A673 (cell line): ENCODE measurements around the gene PACSIN2. TPM values are rescaled to one million over a fixed set of nuclear protein-coding genes. Genes with fewer than 3 reads are reported as not detected.

ENCODE experiments used
- BruUV-seq: library from RNA; stranded (reverse); fragments of 400-500 nt; replicated peaks from 2 replicates; lab custom pipeline; 2021; lab: Mats Ljungman, UMichigan
- CTCF ChIA-PET: fragments of 300-600 bp; sonication (Branson Sonifier 250); formaldehyde crosslinking; loops from one replicate; lab custom pipeline; 2022; ENCODE audit warnings: antibody characterized with exemption; lab: Charles Lee
- POLR2A ChIA-PET: fragments of 300-600 bp; sonication (Branson Sonifier 250); formaldehyde crosslinking; loops from one replicate; lab custom pipeline; 2022; ENCODE audit warnings: antibody characterized with exemption; ENCODE audit not compliant: low non-redundant PET; lab: Charles Lee
- DNase-seq: peaks from one replicate; pipeline ENCODE4 v3.0.0-alpha.2; 2015; ENCODE audit warnings: low spot score
- H3K27ac ChIP-seq: fragments of 200-600 bp; sonication (generic); 2 replicates; pipeline ENCODE4 v1.5.1; 2016; ENCODE audit warnings: mixed run types, low read depth, mild to moderate bottlenecking, mixed read lengths, antibody characterized with exemption, low read length; ENCODE audit not compliant: poor library complexity, severe bottlenecking
- H3K27me3 ChIP-seq: fragments of 200-600 bp; sonication (generic); replicated peaks from 2 replicates; pipeline ENCODE4 v1.6.1; 2017; ENCODE audit warnings: mixed run types, low read depth, mild to moderate bottlenecking, mixed read lengths, antibody characterized with exemption, low read length; ENCODE audit not compliant: insufficient read depth, poor library complexity
- H3K36me3 ChIP-seq: fragments of 200-600 bp; sonication (generic); 2 replicates; pipeline ENCODE4 v1.6.1; 2016; ENCODE audit warnings: mixed run types, mild to moderate bottlenecking, mixed read lengths, antibody characterized with exemption, low read length; ENCODE audit not compliant: insufficient read depth, poor library complexity, severe bottlenecking
- H3K4me1 ChIP-seq: fragments of 200-600 bp; sonication (generic); 2 replicates; pipeline ENCODE4 v1.6.1; 2017; ENCODE audit warnings: mixed run types, mild to moderate bottlenecking, mixed read lengths, antibody characterized with exemption, low read length; ENCODE audit not compliant: insufficient read depth, poor library complexity, severe bottlenecking
- H3K4me3 ChIP-seq: fragments of 200-600 bp; sonication (generic); 2 replicates; pipeline ENCODE4 v1.5.1; 2016; ENCODE audit warnings: low read depth, mixed run types, mild to moderate bottlenecking, mixed read lengths, low read length; ENCODE audit not compliant: poor library complexity, severe bottlenecking
- H3K9me3 ChIP-seq: fragments of 200-600 bp; sonication (generic); 2 replicates; pipeline ENCODE4 v1.6.1; 2016; ENCODE audit warnings: mixed run types, low read depth, mild to moderate bottlenecking, mixed read lengths, antibody characterized with exemption, low read length; ENCODE audit not compliant: poor library complexity, severe bottlenecking
- CTCF ChIP-seq: fragments of 300-800, 200-600 bp; sonication (generic); conservative IDR thresholded peaks from 2 replicates; pipeline ENCODE4 v1.5.1; 2017; ENCODE audit warnings: low read depth, mild to moderate bottlenecking, antibody characterized with exemption, low read length, moderate library complexity, mixed read lengths
- EZH2 ChIP-seq: fragments of 200-600 bp; sonication (generic); IDR thresholded peaks from 2 replicates; pipeline ENCODE4 v1.6.1; 2017; ENCODE audit warnings: borderline replicate concordance, low read depth, mild to moderate bottlenecking, mixed read lengths, antibody characterized with exemption, low read length; ENCODE audit not compliant: poor library complexity, severe bottlenecking
- intact Hi-C: fragments of 100-400 bp; cut with micrococcal nuclease; formaldehyde crosslinking; loops from one replicate; pipeline ENCODE4 v1.10.0; 2022; ENCODE audit not compliant: unreplicated experiment
- total RNA-seq: library from RNA; stranded (reverse); gene quantifications from 2 replicates; pipeline ENCODE4 v1.2.3, GENCODE V29; 2021

The PACSIN2 gene
- total RNA-seq, 1 experiment from 2014 or later = 51.8 TPM

GRCh38 chr22:43044290-43044712, 29.4 kb upstream of the PACSIN2 start:
- Histone ChIP-seq H3K27me3 (no peaks in the 10 kb centered on the region), H3K36me3 (no peaks in the 10 kb centered on the region), H3K4me1 (peaks cover 6% of the 10 kb centered on the region), H3K4me3 (no peak overlapping the region), H3K27ac (no peak overlapping the region), H3K9me3 (no peaks in the 10 kb centered on the region)
- ChIA-PET CTCF (no interaction called here), POLR2A (no interaction called here)
- intact Hi-C loops = no loop called here
- BruUV-seq = no TSS peak
- TF ChIP-seq CTCF (no peak), EZH2 (no peak)
- DNase-seq = no peak

- H3K4me1 ChIP-seq = peaks cover 6% of the 10 kb centered on the region
- intact Hi-C loops = no loop called here
- H3K4me3 ChIP-seq = no peak overlapping the region
- H3K27me3 ChIP-seq = no peaks in the 10 kb centered on the region
- DNase-seq = peak; percentile 51
- no peak for TF ChIP-seq CTCF
- TF ChIP-seq EZH2 = no peak
- no TSS peak for BruUV-seq
- POLR2A ChIA-PET = no interaction called here
- no peaks in the 10 kb centered on the region for H3K9me3 ChIP-seq
- H3K27ac ChIP-seq = no peak overlapping the region
- CTCF ChIA-PET = no interaction called here
- no peaks in the 10 kb centered on the region for H3K36me3 ChIP-seq
These were observed 27.3 kb upstream of the PACSIN2 start for GRCh38 chr22:43042101-43042780.

- H3K4me1 ChIP-seq = peaks cover 6% of the 10 kb centered on the region
- no peaks in the 10 kb centered on the region for H3K9me3 ChIP-seq
- no peaks in the 10 kb centered on the region for H3K27me3 ChIP-seq
- ChIA-PET CTCF (interaction anchor here (0.7 kb wide), 1 partner anchor 189 kb away, joined by 3 read pairs; no protein-coding TSS in a partner anchor), POLR2A (no interaction called here)
- no peak overlapping the region for H3K27ac ChIP-seq
- TF ChIP-seq CTCF = no peak
- no peak for TF ChIP-seq EZH2
- H3K4me3 ChIP-seq = no peak overlapping the region
- intact Hi-C loops = loop anchor here (10.0 kb wide), 1 partner anchor 175 kb away; no protein-coding TSS in a partner anchor
- DNase-seq = no peak
- BruUV-seq = no TSS peak
- H3K36me3 ChIP-seq = no peaks in the 10 kb centered on the region
These were observed 24.9 kb upstream of the PACSIN2 start for GRCh38 chr22:43039800-43040199.
